Tibial artery (tissue), 4 donors: ENCODE results near the gene ALKBH5.

Experiments
- DNase-seq, 2 donors: peaks; one replicate each; pipeline ENCODE4 v3.0.0-alpha.2; 2019
- H3K27ac ChIP-seq, 2 donors: fragments of 200-600 bp; sonication (generic) in 1 of 2; 1 replicate in 1 of 2; 2 replicates in 1 of 2; pipeline ENCODE4 v1.5.1; 2018 to 2019; ENCODE audit warnings: mild to moderate bottlenecking in 1 of 2
- H3K27me3 ChIP-seq, 2 donors: fragments of 200-600 bp; sonication (generic) in 1 of 2; one replicate each; pipeline versions ENCODE4 v1.5.1 to v1.6.0; 2016 to 2019
- H3K36me3 ChIP-seq, 3 donors: fragments of 200-600 bp; sonication (generic) in 2 of 3; one replicate each; pipeline ENCODE4 v1.5.1; 2016 to 2019; ENCODE audit warnings: mild to moderate bottlenecking in 2 of 3
- H3K4me1 ChIP-seq, 4 donors: fragments of 200-600 bp; sonication (generic) in 2 of 4; 1 replicate in 3 of 4; 2 replicates in 1 of 4; pipeline ENCODE4 v1.5.1; 2016 to 2019
- H3K4me3 ChIP-seq, 2 donors: fragments of 200-600 bp; sonication (generic) in 1 of 2; 1 replicate in 1 of 2; 2 replicates in 1 of 2; pipeline ENCODE4 v1.5.1; 2018 to 2019; ENCODE audit warnings: mild to moderate bottlenecking in 2 of 2
- H3K9me3 ChIP-seq, 3 donors: fragments of 200-600 bp; sonication (generic) in 1 of 3; one replicate each; pipeline ENCODE4 v1.5.1; 2016 to 2019
- CTCF ChIP-seq, 2 experiments: fragments of 200-600 bp in 1 of 2; fragments of 450-650 bp in 1 of 2; IDR thresholded peaks; one replicate each; pipeline ENCODE4 v1.5.1; 2017 to 2019; ENCODE audit warnings: antibody characterized with exemption in 2 of 2, mild to moderate bottlenecking in 1 of 2, moderate library complexity in 1 of 2
- intact Hi-C: fragments of 100-400 bp; cut with DNase I; formaldehyde crosslinking; loops from one replicate; pipeline ENCODE4 v1.15.0; 2023; ENCODE audit warnings: low total_unique reads

The ALKBH5 gene

GRCh38 chr17:18198530-18198929 lies 14.9 kb downstream of the ALKBH5 start:
- Histone ChIP-seq H3K27me3 (no peaks in the 10 kb centered on the region), H3K4me3 (no peak overlapping the region), H3K27ac (no peak overlapping the region), H3K9me3 (no peaks in the 10 kb centered on the region), H3K4me1 (peaks cover 0 to 54% (median 25%) of the 10 kb centered on the region in 4 donors), H3K36me3 (peaks cover 33 to 87% (median 43%) of the 10 kb centered on the region in 3 donors)
- no peak for DNase-seq
- no peak for TF ChIP-seq CTCF (IDR thresholded peaks at IDR 0.05)
- intact Hi-C loops, result no loop called here

- no peak for TF ChIP-seq CTCF (IDR thresholded peaks at IDR 0.05)
- intact Hi-C loops, result no loop called here
- H3K9me3 ChIP-seq, result no peaks in the 10 kb centered on the region
- H3K4me1 ChIP-seq, result peaks cover 0 to 44% (median 26%) of the 10 kb centered on the region in 4 donors
- H3K4me3 ChIP-seq, result no peak overlapping the region
- H3K36me3 ChIP-seq, result peaks cover 26 to 91% (median 45%) of the 10 kb centered on the region in 3 donors
- no peak overlapping the region for H3K27ac ChIP-seq
- H3K27me3 ChIP-seq, result no peaks in the 10 kb centered on the region
- DNase-seq, result no peak
These were observed 17.5 kb downstream of the ALKBH5 start for GRCh38 chr17:18201108-18201507.

GRCh38 chr17:18203308-18203707 lies 19.7 kb downstream of the ALKBH5 start:
- no peak for TF ChIP-seq CTCF (IDR thresholded peaks at IDR 0.05)
- H3K36me3 ChIP-seq, result peaks cover 26 to 91% (median 46%) of the 10 kb centered on the region in 3 donors
- H3K27me3 ChIP-seq, result no peaks in the 10 kb centered on the region
- no peak for DNase-seq
- intact Hi-C loops, result no loop called here
- H3K9me3 ChIP-seq, result no peaks in the 10 kb centered on the region
- no peak overlapping the region for H3K27ac ChIP-seq
- peaks cover 0 to 25% (median 13%) of the 10 kb centered on the region in 4 donors for H3K4me1 ChIP-seq
- H3K4me3 ChIP-seq, result no peak overlapping the region

- no peaks in the 10 kb centered on the region for H3K9me3 ChIP-seq
- H3K4me1 ChIP-seq, result peaks cover 0 to 17% (median 0%) of the 10 kb centered on the region in 4 donors
- no peaks in the 10 kb centered on the region for H3K27me3 ChIP-seq
- no peak for TF ChIP-seq CTCF (IDR thresholded peaks at IDR 0.05)
- no peak for DNase-seq
- H3K27ac ChIP-seq, result no peak overlapping the region
- H3K4me3 ChIP-seq, result no peak overlapping the region
- intact Hi-C loops, result no loop called here
- H3K36me3 ChIP-seq, result peaks cover 48 to 93% (median 68%) of the 10 kb centered on the region in 3 donors
These were observed 22.2 kb downstream of the ALKBH5 start for GRCh38 chr17:18205861-18206260.

- no peaks in the 10 kb centered on the region for H3K9me3 ChIP-seq
- no peak for DNase-seq
- no peak overlapping the region for H3K27ac ChIP-seq
- intact Hi-C loops, result no loop called here
- peaks cover 55 to 97% (median 69%) of the 10 kb centered on the region in 3 donors for H3K36me3 ChIP-seq
- H3K4me1 ChIP-seq, result peaks cover 0 to 17% (median 0%) of the 10 kb centered on the region in 4 donors
- TF ChIP-seq CTCF (IDR thresholded peaks at IDR 0.05), result no peak
- H3K27me3 ChIP-seq, result no peaks in the 10 kb centered on the region
- no peak overlapping the region for H3K4me3 ChIP-seq
These were observed 23.3 kb downstream of the ALKBH5 start for GRCh38 chr17:18206962-18207361.

GRCh38 chr17:18208092-18208491 lies 24.5 kb downstream of the ALKBH5 start:
- H3K27ac ChIP-seq, result no peak overlapping the region
- intact Hi-C loops, result no loop called here
- no peaks in the 10 kb centered on the region for H3K9me3 ChIP-seq
- peaks cover 0 to 9% (median 0%) of the 10 kb centered on the region in 4 donors for H3K4me1 ChIP-seq
- TF ChIP-seq CTCF (IDR thresholded peaks at IDR 0.05), result no peak
- no peaks in the 10 kb centered on the region for H3K27me3 ChIP-seq
- peaks cover 55 to 94% (median 69%) of the 10 kb centered on the region in 3 donors for H3K36me3 ChIP-seq
- no peak for DNase-seq
- no peak overlapping the region for H3K4me3 ChIP-seq
